GM12801 (cell line): ENCODE measurements around the gene EXOC3L1.

ENCODE experiments used
- TF ChIP-seq, protein P1 (sequence below): IDR thresholded peaks from one replicate; pipeline ENCODE4 v1.5.1; 2011; ENCODE audit warnings: control low read depth; ENCODE audit not compliant: insufficient read length; ENCODE audit errors: extremely low read depth

EXOC3L1 gene

GRCh38 chr16:67173808-67174705, 15.9 kb downstream of the EXOC3L1 start:
- TF ChIP-seq, protein P1, sequence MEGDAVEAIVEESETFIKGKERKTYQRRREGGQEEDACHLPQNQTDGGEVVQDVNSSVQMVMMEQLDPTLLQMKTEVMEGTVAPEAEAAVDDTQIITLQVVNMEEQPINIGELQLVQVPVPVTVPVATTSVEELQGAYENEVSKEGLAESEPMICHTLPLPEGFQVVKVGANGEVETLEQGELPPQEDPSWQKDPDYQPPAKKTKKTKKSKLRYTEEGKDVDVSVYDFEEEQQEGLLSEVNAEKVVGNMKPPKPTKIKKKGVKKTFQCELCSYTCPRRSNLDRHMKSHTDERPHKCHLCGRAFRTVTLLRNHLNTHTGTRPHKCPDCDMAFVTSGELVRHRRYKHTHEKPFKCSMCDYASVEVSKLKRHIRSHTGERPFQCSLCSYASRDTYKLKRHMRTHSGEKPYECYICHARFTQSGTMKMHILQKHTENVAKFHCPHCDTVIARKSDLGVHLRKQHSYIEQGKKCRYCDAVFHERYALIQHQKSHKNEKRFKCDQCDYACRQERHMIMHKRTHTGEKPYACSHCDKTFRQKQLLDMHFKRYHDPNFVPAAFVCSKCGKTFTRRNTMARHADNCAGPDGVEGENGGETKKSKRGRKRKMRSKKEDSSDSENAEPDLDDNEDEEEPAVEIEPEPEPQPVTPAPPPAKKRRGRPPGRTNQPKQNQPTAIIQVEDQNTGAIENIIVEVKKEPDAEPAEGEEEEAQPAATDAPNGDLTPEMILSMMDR, result no peak

GRCh38 chr16:67173323-67173722, 16.6 kb downstream of the EXOC3L1 start:
- TF ChIP-seq, protein P1, result no peak

GRCh38 chr16:67170949-67171649, 18.8 kb downstream of the EXOC3L1 start:
- TF ChIP-seq, protein P1, result no peak

- TF ChIP-seq, protein P1, result no peak
Observed at GRCh38 chr16:67170168-67170948, 19.6 kb downstream of the EXOC3L1 start, which contains the start of gene NOL3. Gene NOL3 (plus strand): TSS chr16:67170538.

GRCh38 chr16:67169642-67170167, 20.2 kb downstream of the EXOC3L1 start:
- TF ChIP-seq, protein P1, result no peak

DNA sequence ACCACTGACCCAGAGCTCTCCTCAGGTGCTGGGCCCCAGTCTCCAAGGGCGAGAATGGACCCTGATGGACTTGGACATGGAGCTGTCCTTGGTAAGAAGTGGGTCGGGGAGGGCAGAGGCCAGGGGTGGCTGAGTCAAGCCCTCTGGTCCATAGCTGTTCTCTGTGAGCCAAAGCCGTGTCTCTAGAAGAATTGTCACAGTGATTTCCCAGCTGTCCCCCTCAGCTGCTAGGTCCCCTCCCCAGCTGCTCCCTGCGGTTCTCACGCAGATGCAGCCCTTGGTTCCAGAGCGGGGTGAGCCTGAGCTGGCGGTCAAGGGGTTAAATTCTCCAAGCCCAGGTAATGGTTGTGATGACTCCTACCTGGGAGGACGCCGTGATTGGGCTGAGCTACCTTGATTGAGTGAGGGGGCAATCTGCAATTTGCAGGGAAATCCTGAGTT, 20.9 kb downstream of the EXOC3L1 start:
- TF ChIP-seq, protein P1, result no peak
